ENCODE results near the gene STMN1.
"Not testable (repeated sequence)": the region's sequence is repeated elsewhere in the genome, so short reads cannot be mapped to it uniquely, and the experiment has no call there.

The STMN1 gene

GRCh38 chr1:25905680-25906643 is at the start of gene STMN1:
STMN1 (minus strand) TSS chr1:25906419; CDS start chr1:25904676, 1,743 bp downstream.
- DNase-seq (ENCODE audit: low read depth in 2 of 2, low spot score in 1 of 2): peak; percentile 64 to 80

- no peak for DNase-seq (ENCODE audit: low read depth in 2 of 2, low spot score in 1 of 2)
Observed at GRCh38 chr1:25955553-25955952, 49.3 kb upstream of the STMN1 start.

GRCh38 chr1:25954282-25954938 is 48.2 kb upstream of the STMN1 start:
- no peak for DNase-seq (ENCODE audit: low read depth in 2 of 2, low spot score in 1 of 2)

- no peak for DNase-seq (ENCODE audit: low read depth in 2 of 2, low spot score in 1 of 2)
Observed at GRCh38 chr1:25952841-25953401, 46.7 kb upstream of the STMN1 start.

GRCh38 chr1:25948641-25949040 is 42.4 kb upstream of the STMN1 start:
- no peak for DNase-seq (ENCODE audit: low read depth in 2 of 2, low spot score in 1 of 2)

- DNase-seq (ENCODE audit: low read depth in 2 of 2, low spot score in 1 of 2): no peak
Observed at GRCh38 chr1:25947027-25947426, 40.8 kb upstream of the STMN1 start.

GRCh38 chr1:25945761-25946160 is 39.5 kb upstream of the STMN1 start:
- DNase-seq (ENCODE audit: low read depth in 2 of 2, low spot score in 1 of 2): no peak

- DNase-seq (ENCODE audit: low read depth in 2 of 2, low spot score in 1 of 2): no peak
Observed at GRCh38 chr1:25944986-25945385, 38.8 kb upstream of the STMN1 start.

- not testable (repeated sequence) for DNase-seq (ENCODE audit: low read depth in 2 of 2, low spot score in 1 of 2)
Observed at GRCh38 chr1:25943511-25943910, 37.3 kb upstream of the STMN1 start.

GRCh38 chr1:25936947-25937346 is 30.7 kb upstream of the STMN1 start:
- DNase-seq (ENCODE audit: low read depth in 2 of 2, low spot score in 1 of 2): no peak

GRCh38 chr1:25933479-25934365 is 27.5 kb upstream of the STMN1 start:
- DNase-seq (ENCODE audit: low read depth in 2 of 2, low spot score in 1 of 2): no peak

GRCh38 chr1:25932811-25933400 is 26.7 kb upstream of the STMN1 start:
- not testable (repeated sequence) for DNase-seq (ENCODE audit: low read depth in 2 of 2, low spot score in 1 of 2)

GRCh38 chr1:25932321-25932720 is 26.1 kb upstream of the STMN1 start:
- no peak for DNase-seq (ENCODE audit: low read depth in 2 of 2, low spot score in 1 of 2)

GRCh38 chr1:25929016-25929415 is 22.8 kb upstream of the STMN1 start:
- no peak for DNase-seq (ENCODE audit: low read depth in 2 of 2, low spot score in 1 of 2)

- no peak for DNase-seq (ENCODE audit: low read depth in 2 of 2, low spot score in 1 of 2)
Observed at GRCh38 chr1:25927521-25928265, 21.5 kb upstream of the STMN1 start.

GRCh38 chr1:25926731-25927496 is 20.7 kb upstream of the STMN1 start:
- no peak for DNase-seq (ENCODE audit: low read depth in 2 of 2, low spot score in 1 of 2)

- no peak for DNase-seq (ENCODE audit: low read depth in 2 of 2, low spot score in 1 of 2)
Observed at GRCh38 chr1:25924454-25924853, 18.2 kb upstream of the STMN1 start.

- no peak for DNase-seq (ENCODE audit: low read depth in 2 of 2, low spot score in 1 of 2)
Observed at GRCh38 chr1:25922971-25923552, 16.8 kb upstream of the STMN1 start.

All from stimulated activated CD8-positive, alpha-beta memory T cell treated with anti-CD3 and anti-CD28 coated beads, Interleukin-4, amount 100 ng/mL, for 1 hour (primary cell).